Measurements from ENCODE around the gene COL16A1.

COL16A1 gene

GRCh38 chr1:31706384-31707058, 2.7 kb upstream of the COL16A1 start:
- no peak for DNase-seq (ENCODE audit: low read depth in 2 of 2)

GRCh38 chr1:31705080-31705866, 1.5 kb upstream of the COL16A1 start:
- DNase-seq (ENCODE audit: low read depth in 2 of 2): peak; percentile 59 to 70

GRCh38 chr1:31704271-31705079, 658 bp upstream of the COL16A1 start:
- no peak for DNase-seq (ENCODE audit: low read depth in 2 of 2)

- no peak for DNase-seq (ENCODE audit: low read depth in 2 of 2)
Observed at GRCh38 chr1:31702836-31703404, 897 bp downstream of the COL16A1 start.

- no peak for DNase-seq (ENCODE audit: low read depth in 2 of 2)
Observed at GRCh38 chr1:31701091-31701736, 2.6 kb downstream of the COL16A1 start.

- no peak for DNase-seq (ENCODE audit: low read depth in 2 of 2)
Observed at GRCh38 chr1:31700468-31701090, 3.2 kb downstream of the COL16A1 start.

DNA sequence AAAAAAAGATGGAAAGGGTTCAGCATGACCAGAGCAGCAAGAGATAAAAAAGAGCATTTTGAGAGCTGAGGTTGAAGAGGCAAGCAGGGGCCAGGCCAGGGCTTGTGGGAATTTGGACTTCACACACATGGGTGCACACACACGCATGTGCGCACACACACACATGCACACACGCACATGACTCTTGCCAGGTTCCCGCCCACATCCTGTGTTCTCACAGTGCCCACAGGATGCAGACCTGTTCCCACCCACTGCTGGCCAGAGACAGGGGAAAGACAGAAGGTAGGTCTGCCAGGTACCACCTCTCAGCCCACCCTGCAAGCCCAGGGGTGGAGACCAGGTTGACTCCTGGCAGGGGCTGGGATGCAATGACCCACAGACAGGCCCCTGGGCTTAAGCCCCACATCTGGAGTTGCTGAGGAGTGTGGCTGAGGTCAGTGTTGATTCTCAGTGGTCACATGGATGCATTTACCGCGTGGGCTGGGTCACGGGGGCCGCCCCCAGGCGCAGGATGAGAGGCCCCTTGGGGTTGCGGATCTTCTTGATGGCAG, 4.4 kb downstream of the COL16A1 start:
- DNase-seq (ENCODE audit: low read depth in 2 of 2): no peak

GRCh38 chr1:31697369-31697984, 6.3 kb downstream of the COL16A1 start:
- DNase-seq (ENCODE audit: low read depth in 2 of 2): no peak

DNA sequence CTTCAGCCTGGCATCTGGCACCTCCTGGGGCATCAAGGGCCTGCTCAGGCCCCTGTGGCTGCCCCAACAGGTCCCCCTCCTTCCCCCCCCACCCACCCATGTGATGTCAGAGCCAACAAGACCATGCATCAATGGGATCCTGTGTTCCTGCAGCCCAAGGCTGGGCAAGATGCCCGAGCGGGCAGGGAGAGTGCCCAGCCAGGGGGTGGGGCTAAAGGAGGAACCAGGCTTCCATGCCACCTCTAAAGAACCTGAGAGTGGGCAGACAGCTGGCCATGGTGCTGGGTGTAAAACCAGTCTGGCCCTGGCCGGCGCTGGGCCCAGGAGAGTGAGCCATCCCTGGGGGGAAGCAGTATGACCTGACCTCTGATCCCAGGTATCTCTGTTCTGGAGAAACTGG, 7.6 kb downstream of the COL16A1 start:
- DNase-seq (ENCODE audit: low read depth in 2 of 2): no peak

GRCh38 chr1:31695327-31695726, 8.5 kb downstream of the COL16A1 start:
- DNase-seq (ENCODE audit: low read depth in 2 of 2): no peak

DNA sequence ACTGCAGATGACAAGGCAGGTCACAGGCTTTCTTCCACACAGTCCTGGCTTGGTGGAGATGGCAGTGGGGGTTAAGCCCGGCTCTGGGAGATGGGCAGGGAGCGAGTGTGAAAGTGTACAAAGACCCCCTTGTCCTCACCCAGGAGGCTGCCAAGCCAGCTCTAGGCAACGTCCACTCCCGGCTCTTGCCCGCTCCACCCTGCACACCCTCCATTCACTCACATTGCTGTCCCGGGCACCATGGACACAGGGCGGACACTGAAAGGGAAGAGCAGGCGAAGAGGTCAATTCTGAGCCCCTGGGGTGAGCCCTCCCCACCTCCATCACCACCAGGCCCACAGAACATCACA, 8.9 kb downstream of the COL16A1 start:
- DNase-seq (ENCODE audit: low read depth in 2 of 2): no peak

GRCh38 chr1:31694069-31694963, 9.5 kb downstream of the COL16A1 start:
- no peak for DNase-seq (ENCODE audit: low read depth in 2 of 2)

- DNase-seq (ENCODE audit: low read depth in 2 of 2): no peak
Observed at GRCh38 chr1:31693231-31693630, 10.6 kb downstream of the COL16A1 start.

DNA sequence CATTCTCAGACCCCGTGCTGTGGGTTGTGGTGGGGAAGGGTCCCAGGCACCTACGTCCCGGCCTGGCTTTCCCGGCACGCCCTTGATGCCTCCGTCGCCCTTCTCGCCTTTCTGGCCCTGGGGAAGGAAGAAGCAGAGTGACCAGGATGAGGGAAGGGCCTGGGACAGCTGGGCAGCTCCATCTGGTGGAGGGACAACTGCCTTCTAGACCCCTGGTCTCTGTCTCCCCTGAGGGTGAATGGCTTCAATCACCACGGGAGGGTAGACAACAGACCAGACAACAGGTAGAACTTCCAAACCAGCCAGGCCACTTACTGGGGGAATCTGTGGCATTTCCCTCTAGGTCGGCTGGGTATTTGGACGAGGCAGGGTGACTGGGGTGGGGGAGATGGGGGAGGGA, 11.9 kb downstream of the COL16A1 start:
- DNase-seq (ENCODE audit: low read depth in 2 of 2): no peak

DNA sequence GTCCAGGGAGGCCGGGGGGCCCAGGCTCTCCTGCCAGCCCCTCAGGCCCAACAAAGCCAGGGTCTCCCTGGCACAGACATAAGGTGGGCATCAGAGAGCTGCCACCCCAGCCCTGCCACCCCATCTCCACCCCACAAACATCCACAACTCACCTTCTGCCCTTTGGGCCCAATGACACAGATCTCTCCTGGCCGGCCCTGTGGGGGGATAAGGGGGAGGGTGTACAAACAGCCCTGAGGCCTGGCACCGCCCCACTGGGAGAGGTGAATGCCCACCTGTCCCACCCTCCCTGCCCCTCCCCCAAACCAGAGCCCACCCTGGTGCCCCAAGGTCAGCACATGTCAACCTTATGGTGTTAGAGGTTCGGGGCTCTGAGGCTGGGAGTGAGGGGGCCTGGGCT, 12.4 kb downstream of the COL16A1 start:
- no peak for DNase-seq (ENCODE audit: low read depth in 2 of 2)

GRCh38 chr1:31690921-31691320, 12.9 kb downstream of the COL16A1 start:
- no peak for DNase-seq (ENCODE audit: low read depth in 2 of 2)

DNA sequence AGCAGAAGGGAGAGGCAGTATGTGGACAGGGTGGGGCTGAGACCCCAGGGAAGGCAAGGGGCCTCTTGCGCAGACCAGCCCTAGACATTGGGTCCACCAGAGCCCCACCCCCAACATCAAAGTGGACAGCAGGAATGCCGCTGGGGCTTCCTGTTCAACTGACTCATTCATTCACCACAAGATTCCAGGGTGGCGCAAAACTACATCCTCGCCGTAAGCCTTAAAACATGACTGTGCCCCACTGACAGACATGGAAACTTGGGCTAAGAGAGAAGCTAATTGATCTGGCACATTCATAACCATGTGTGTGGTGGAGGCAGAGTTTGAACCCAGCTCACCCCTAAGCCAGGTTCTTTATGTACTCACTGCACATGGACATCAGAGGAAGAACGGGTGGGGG, 14.0 kb downstream of the COL16A1 start:
- DNase-seq (ENCODE audit: low read depth in 2 of 2): no peak

- no peak for DNase-seq (ENCODE audit: low read depth in 2 of 2)
Observed at GRCh38 chr1:31689379-31689778, 14.4 kb downstream of the COL16A1 start.

- no peak for DNase-seq (ENCODE audit: low read depth in 2 of 2)
Observed at GRCh38 chr1:31688233-31688918, 15.4 kb downstream of the COL16A1 start.
